Fibroblast of skin of left quadriceps (primary cell): Measurements from ENCODE around the gene MEIS2.
A peak's percentile ranks its signal among the peaks of the same experiment; 100 is the strongest.

Source experiments
- DNase-seq, 2 experiments: peaks; one replicate each; pipeline ENCODE4 v3.0.0-alpha.2; 2013; ENCODE audit warnings: low read depth in 2 of 2

The MEIS2 gene

DNA sequence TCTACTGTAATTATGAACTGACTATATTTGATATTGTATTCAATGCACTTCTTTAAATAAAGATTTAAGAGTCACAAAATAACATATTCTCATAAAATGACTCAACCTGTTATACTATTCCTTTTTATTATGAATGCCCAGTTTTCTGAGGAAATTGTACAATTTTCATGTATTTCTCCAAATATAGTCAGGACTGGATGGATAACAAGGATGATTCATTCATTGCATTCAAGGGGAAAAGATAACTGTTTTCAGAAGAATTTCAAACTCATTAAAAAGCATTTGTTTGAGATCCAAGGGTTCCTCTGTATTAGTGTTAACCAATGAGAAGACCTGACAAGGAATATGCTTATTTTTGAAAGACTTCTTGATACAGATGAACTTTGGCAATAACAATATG is 163.7 kb downstream of the MEIS2 start:
- DNase-seq, result peak; percentile 27 to 34

DNA sequence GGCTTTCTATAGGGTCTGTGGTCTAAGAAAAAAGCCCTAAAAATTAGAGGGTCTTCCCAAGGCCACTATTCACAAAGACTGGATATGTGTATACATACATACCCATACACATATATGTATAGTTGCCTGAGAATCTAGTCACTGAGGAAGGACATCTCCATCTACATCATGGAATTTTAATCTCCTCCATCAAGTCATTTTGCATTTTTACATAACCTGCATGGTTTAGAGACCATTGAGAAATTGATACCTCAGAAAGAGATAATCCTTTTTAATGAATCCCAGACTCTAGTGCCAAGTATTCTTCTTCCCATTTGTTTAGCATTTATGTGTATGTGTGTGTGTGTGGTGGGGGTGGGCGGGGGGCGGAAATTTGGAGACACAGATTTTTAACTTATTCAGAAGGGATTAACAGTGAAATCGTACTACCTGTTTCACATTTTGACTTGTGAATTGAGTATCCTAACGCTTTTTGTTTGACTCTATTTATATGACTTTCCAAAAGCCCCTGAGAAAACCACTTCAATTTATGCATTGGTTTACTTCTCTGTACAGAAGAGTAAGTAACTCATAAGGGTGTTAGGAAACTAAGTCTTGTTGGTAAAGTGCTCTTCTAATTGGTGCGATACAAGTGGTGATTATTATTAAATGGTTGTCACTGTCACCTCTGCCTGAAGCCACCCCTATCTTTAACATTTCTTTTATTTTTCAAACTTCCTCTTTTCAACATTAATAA is 166.9 kb downstream of the MEIS2 start:
- DNase-seq, result no peak

DNA sequence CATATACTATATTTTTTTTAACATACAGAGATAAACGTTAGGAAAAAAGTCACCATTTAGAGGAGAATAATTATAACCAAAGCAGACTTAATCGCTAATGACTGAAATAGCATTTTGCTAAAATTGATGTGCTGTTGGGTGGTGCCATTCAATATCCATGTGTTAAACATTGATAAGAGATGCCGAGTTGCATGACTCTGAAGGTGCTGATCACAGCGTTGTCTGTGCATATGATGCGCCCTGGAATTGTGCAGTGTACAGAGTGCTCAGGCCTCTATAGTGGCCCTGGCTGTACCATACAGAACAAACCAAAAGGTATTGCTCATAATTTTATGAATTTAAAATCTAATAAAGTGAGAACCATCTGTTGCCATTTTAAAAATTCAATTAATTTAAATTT is 168.3 kb downstream of the MEIS2 start:
- DNase-seq, result no peak

DNA sequence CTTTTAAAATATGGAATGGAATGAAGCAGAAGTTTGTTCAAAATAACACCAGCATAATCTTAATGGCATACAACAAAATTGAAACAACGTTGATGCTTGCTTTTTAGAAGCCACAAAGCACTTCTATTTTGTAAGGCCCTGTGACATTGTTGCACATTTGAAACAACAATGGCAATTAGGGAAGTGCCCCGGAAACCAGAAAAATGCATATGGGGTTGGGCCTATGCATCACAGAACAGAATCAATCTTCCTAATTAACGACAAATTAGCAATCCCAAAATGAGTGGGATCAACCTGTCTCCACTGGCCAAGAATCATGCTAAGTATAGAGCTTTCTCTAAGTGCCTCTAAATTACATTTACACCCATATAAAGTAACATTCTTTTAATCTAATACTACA is 168.9 kb downstream of the MEIS2 start:
- DNase-seq, result no peak

DNA sequence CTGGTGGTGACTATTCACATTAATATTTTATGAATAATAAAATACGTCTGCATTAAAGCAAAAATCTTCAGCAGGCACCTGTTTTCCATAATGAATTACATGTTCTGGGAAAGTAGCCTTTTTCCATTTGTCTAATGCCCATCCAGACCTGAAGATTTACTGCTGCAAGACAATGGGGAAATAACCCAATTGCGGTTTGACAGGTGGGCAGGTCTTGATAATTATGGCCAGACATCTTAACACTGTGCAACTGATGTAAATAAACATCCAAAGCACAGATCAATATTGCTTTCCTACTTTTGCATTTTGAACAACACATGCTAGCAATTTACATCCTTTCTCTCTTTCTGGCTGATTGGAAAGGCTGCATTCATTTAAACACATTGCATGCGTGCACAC is 173.9 kb downstream of the MEIS2 start:
- no peak for DNase-seq

DNA sequence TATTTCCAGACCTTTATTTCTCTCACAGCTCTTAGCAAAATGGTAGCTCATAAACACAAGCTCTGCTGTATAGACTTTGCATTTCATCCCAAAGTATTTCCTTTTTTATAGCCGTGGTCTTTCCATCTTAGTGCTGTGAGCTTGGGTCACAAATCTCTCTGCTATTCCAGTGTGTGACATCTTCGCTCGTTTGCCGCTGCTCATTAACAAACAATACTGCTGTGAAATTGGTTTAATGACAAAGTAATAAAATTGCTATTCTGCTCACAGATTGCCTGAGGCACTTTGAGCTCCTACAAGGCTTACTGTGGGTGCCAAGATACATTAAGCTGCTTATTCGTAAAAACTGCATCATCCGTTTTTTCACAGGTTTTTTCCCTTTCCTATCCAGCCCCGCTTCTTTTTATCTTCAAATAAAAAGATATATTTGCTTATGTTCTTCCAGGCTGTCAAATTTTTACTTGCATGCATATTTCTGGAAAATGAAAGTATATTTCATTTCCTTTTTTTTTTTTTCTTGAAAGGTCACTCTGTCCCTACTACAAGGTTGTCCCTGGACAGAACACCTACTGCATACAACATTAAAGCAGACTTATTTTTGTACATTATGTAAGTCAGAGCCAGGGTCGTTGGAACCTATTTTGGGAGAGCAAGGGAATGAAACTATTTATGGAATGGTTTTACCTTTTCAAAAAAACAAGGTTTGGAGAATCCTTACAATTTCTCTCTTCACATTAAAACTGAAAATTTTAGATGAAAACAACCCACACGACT is 174.5 kb downstream of the MEIS2 start:
- DNase-seq, result no peak

DNA sequence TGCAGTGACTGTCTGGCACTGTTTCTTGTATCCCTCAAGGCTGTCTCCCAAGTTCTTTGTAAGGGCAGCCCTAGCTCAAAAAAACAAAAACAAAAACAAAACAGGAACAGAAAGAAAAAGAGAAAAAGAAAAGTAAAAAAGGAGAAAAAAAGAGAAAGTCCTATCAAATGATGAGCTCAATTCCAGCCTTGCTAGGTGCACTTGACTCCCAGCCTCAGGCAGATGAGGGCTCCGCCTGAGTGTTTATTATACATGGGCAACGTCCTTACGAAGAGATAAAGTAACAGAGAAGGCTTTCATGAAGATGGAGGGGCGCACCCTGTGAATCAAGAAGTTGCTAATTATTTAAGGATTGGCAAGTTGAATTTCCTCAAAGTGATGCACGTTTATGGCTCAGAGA is 175.3 kb downstream of the MEIS2 start:
- no peak for DNase-seq

DNA sequence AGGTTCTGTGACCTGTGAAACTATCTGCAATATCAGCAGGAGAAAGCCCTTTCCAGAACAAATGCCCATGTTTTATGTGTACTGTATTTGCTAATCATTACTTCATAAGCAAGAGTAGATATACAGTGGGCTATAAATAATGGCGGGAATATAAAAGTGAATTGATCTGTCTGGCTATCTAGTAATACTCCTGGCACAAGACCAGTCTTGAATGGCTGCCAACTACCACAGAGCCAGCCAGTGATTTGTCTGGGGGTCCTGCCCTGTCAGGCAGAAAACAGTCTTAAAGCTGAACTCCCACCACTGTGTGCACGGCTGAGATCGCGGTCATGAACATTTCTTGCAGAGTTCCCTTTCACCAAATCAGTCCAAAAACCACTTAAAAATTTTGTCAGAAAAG is 176.3 kb downstream of the MEIS2 start:
- no peak for DNase-seq

DNA sequence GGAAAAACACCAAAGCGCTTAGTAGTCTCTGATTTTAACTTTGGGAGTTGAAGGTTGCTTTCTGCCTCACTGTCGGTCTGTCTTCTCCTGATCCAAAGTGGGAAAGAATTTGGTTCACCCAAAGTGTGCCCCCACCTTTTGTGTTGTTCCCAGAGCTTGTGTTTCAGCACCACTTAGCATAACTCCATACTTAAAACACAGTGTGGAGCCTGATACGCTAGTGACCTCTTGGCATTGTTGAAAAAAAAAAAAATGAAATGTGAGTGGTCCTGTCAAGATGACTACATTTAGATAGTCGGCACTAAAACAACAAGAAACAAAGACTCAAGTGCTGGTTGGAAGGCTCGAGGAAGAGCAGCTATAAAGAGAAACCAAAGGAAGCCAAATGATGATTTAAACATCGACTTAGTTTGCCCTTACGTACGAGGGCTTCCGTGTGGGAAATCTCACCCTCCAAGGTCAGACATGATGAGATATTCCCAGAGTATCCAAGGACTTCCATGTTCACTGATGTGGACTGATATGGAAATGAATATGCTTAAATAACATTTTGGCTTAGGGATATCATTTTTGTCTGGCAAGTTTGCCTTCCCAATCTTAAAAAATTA is 178.8 kb downstream of the MEIS2 start:
- no peak for DNase-seq

DNA sequence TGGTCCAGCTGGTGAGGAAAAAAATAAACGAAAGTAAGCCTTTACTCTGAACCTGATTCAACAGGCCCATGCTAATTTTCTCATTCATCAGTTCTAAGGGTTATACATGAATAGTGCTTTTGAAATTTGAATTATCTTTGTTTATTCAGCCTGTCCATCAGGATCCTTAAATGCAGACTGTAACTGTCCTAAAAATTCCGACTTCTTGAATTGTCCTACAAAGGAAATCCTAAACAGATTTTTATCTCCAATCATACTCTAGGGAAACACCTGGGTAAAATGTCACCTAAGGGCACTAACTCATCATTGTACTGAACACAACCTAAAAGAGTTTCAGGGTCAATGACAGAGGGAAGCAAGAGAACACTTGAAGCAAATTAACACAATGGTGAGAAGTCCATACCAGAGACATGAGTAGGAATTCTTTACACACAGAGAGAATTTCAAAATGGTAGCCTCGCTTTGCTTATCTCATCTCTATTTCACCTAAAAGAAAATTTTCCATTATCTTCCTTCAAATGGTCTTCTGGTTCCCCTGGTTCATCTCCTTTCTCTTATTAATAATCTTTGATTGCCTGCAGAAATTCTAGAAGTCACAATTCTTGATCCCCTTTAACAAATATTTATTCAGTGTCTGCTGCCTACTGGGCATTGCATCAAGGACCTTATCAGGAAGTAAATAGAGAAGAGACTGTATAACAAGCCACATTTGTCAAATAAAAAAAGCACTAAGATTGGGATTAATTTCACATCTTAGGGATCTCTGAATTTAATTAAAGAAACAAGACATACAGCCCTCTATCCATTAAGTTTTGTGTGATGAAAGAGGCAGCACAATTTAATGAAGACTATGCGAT is 182.7 kb downstream of the MEIS2 start:
- DNase-seq, result no peak

DNA sequence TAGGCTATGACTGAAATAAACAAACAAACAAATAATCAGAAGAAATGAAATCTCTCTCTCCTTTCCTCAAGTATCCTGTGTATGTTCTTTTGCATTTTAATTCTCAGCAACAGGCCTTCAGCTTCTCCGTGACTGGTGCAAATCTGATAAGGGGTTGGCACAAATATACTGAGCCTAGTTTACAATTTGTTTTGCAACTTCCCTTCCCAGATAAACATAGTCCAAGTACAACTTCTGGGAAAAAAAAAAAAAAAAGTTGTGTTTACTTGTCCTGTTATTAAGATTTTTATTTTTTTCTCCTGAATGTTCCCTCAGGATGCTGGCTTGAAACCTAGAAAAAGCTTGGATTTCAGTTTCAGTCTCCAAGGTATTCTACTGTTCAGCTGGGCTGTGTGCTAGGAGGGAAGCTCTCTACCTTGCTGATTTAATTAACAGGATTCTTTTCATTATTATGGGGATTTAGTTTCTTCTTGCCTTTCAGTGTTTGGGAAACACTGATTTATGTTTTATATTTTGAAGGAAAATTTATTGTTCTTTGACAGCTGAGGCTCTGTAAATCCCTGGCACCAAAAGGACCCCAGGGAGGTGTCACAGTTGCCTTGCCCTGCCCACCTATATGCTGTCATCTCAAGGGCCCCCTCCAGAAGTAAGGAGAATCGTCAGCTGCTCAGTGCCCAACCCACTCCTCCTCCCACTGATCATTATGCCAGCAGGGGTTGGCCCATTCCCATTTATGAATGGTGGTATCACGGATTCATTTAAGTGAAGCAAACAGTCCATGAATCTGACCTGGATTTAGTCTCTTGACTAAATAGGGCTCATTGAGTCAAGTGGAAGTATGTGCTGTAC is 185.2 kb downstream of the MEIS2 start:
- DNase-seq, result no peak

DNA sequence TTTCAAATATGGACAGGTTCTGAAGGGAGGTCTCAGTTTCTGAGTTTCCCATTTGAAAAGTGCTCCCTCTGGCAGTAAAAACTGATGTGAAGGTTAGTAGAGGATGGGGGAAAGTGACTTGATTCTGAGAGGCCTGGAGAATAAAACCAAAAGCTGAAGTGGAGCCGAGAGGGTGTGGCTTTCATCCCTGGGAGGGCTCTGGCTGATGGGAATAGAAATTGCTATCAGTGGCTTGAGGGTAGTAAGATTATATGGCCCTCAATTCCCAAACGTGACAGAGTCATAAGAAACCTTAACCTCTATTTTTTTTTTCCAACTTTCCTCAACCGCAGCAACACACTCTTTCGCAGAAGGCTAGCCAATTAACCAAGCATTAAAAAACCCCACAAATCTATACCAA is 185.9 kb downstream of the MEIS2 start:
- DNase-seq, result no peak

DNA sequence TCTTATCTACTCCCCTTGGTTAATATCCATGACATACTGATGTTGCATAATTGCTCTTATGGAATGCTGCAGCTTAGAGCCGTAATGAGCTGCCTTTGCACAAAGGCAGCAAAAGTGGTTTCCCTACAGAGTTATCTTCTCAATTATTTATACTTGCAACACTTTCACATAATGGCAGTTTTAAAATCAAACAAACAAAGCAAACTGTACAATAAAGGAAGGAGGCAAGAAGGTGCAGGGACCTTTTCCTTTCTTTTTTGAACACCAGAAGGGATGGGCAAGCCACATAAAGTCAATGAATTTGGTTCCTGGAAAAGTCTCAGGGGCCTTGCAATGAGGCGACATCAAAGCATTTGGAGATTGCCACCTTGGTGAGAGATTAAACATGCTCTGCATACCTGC is 188.0 kb downstream of the MEIS2 start:
- no peak for DNase-seq

DNA sequence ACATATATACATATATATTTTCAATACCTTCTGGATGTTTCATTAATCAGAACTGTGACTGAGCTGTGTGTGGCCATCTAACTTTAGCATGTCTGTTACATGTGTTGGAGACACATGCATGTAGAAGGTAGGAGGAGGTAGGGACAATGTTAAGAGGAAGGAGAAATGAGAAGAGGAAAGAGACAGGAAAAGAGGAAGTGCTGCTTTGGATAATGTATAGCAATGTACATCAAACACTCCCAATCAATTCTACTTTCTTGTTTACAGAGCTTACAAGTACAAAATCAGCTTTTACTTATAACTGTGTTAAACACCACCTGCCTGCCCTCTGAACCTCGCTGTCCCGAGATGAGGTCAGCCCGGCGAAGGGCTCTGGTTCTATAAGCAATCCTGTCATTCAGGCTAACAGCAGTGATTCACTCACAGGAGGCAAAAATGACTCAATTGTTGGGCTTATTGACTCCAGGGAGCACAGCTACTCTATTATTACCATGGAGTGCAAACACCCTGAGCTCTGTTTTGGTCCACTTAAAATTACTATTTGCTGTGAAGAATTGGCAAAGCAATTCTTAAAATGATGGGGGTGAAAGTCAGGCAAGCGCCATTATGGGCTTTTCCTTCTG is 188.9 kb downstream of the MEIS2 start:
- no peak for DNase-seq

DNA sequence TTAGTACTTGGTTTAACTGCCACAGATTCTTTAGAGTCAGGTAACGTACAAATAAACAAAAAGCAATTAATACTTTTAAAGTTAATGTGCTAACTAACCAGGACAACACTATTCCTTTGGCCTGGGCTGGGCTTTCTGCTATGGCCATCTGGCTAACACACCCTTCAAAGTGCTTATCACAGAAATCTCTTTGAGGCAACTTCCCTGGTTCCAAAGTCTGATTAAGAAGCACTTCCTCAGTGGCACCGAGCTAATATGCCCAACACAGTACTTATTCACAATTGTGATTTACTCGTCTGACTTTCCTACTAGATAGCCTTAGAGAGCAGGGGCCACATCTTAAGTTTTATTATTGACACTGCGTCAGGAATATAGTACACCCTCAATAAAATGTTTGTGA is 191.4 kb downstream of the MEIS2 start:
- no peak for DNase-seq

DNA sequence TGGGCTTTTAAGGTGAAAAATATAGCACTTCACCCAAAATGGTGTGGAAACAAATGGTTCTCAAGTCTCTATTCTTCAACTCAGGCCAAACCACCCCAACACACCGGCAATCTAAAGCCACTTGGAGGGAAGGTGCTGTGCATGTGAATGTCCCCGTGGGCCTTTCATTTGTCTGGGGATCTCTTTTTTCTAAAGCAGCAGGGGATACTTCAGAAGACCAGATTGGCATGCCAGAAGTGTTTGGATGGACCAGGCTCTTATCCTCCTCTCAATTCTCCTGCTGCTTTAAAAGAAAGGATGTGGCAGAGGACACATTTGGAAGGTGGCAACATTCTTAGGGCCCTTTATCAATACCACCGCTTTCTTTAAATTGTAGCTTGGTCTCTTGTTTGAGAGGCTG is 193.1 kb downstream of the MEIS2 start:
- no peak for DNase-seq

DNA sequence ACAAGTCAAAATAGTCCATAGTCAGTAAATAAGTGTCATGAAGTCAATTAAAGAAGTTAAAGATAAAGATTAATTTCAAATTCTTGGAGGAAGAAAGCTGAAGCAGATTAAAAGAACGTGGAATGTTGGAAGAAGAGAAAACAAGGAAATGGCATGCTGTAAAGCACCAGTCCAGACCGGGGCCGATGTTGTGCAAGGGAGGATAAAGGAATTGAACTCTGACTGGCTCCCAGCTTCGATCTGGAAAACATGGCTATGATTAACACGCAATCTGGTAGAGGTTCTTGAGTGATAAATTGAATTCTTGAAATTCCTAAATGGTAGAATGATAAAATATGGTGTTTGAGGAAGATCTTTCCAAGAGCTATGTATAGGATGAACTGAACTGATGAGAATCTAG is 194.4 kb downstream of the MEIS2 start:
- peak; percentile 84 to 87 for DNase-seq

DNA sequence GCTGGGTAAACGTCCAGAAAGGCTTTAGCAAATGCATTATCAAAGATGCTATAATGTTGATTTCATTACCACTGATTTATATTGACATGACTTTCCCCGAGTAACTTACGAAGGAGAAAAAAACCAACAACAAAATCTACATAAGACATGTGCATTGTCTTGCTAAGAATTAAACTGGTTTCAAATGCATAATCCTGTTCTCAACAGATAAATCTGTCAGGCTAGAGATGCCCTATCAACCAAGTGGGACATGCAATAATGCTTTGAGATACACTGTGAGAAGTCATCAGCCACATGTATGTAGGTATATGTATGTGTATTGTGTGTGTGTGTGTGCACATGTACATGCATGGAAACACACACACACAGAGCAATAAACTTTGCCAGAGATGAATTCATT is 195.6 kb downstream of the MEIS2 start:
- no peak for DNase-seq

DNA sequence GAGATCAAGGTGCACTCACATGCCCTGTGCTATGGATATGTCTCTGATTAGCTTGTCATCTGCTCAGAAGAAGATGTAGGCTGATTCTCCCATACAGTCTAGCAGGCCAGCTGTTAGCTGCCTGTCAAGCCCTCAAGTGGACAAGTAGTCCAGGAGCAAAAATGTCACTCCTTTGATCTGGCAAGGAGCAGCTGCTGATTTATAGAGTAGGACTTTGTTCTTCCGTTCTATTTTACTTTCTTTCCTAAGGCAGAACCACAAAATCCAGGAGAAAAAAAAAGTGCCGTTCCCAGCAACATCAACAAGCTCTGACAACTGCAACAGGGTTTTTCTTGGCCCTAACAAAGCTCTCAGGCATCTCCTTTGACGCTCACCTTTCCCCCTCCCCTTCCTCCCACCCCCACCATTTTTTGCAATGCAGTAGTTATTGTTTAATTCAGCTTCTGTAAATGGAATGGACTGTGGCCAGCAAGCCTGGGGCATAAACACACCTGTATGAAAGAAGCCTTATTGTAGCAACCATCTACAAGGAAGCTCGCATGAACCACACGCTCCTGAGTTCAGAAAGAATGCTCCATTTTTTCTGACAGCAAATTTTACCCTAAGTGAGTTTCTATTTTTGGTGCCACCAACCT is 196.3 kb downstream of the MEIS2 start:
- no peak for DNase-seq

DNA sequence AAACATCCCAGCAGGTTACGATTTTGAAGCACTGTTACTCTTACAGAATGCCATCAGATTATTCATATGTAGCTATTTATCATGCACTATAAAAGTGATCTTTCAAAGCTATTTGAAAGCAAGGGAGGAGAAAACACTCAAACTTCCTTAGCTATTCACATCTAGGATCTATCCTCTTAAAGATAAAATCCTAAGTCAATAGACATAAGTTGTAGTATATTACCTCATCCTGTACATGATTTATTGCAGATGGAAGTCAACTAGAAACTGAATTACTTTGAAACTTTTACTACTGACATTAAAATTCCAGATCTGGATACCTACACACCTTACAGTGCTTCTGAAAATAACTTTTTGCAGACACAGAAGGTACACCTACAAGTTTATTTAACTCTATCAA is 197.2 kb downstream of the MEIS2 start:
- no peak for DNase-seq
